GM13977 (cell line): ENCODE results near the gene ITGBL1.

Experiments used
- DNase-seq: peaks from one replicate; pipeline ENCODE4 v3.0.0; 2012; ENCODE audit warnings: low spot score
- in situ Hi-C: fragments of 300-500 bp; cut with MboI; formaldehyde crosslinking; loops from one replicate; pipeline ENCODE4 v1.12.0; 2022; ENCODE audit warnings: low sequenced_read_pairs, low pct_unique_long_range_greater_than_20kb, mixed read lengths, inconsistent platforms; ENCODE audit not compliant: unreplicated experiment
- TF ChIP-seq, protein P1 (sequence below): IDR thresholded peaks from 2 replicates; pipeline ENCODE4 v1.5.1; 2012; ENCODE audit warnings: mild to moderate bottlenecking, control low read depth; ENCODE audit not compliant: insufficient read depth; ENCODE audit errors: extremely low read depth, missing control alignments

ITGBL1 gene

DNA sequence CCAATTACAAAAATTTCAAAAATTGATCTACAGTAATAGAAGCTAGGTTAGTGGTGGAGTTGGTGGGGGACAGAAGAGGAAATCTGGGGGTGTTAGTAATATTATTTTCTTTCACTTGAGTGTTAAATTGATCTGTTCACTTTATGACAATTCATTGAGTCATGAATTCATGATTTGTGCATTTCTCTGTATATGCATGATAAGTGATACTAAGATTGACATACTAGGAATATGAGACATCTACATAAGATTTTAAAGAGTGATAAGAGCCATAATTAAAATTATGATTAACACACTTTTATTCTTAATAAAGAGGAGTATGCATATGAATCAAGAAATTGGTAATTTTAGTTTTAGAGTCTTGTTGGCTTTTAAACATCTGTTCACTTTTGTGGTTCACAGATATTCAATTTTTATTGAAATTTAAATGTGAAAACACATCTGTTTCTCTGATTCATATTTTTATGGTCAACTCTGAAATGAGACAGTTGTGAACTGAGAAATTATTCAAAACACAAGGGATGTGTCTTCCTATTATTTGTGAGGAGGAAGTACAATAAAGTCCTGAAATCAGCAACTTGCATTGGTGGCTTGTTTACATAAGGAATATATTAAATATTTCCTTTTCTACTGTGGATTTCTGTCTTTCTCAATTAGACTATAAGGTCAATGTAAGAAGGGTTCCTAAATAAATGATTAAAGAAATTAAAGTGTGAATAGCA lies 196.5 kb downstream of the ITGBL1 start:
- DNase-seq: no peak
- TF ChIP-seq, protein P1, sequence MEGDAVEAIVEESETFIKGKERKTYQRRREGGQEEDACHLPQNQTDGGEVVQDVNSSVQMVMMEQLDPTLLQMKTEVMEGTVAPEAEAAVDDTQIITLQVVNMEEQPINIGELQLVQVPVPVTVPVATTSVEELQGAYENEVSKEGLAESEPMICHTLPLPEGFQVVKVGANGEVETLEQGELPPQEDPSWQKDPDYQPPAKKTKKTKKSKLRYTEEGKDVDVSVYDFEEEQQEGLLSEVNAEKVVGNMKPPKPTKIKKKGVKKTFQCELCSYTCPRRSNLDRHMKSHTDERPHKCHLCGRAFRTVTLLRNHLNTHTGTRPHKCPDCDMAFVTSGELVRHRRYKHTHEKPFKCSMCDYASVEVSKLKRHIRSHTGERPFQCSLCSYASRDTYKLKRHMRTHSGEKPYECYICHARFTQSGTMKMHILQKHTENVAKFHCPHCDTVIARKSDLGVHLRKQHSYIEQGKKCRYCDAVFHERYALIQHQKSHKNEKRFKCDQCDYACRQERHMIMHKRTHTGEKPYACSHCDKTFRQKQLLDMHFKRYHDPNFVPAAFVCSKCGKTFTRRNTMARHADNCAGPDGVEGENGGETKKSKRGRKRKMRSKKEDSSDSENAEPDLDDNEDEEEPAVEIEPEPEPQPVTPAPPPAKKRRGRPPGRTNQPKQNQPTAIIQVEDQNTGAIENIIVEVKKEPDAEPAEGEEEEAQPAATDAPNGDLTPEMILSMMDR: no peak
- in situ Hi-C loops: no loop called here

GRCh38 chr13:101649488-101650126 lies 197.1 kb downstream of the ITGBL1 start:
- TF ChIP-seq, protein P1: no peak
- no peak for DNase-seq
- in situ Hi-C loops: no loop called here

- in situ Hi-C loops: no loop called here
- DNase-seq: no peak
- TF ChIP-seq, protein P1: no peak
Measured at GRCh38 chr13:101654883-101655282, 202.4 kb downstream of the ITGBL1 start.

DNA sequence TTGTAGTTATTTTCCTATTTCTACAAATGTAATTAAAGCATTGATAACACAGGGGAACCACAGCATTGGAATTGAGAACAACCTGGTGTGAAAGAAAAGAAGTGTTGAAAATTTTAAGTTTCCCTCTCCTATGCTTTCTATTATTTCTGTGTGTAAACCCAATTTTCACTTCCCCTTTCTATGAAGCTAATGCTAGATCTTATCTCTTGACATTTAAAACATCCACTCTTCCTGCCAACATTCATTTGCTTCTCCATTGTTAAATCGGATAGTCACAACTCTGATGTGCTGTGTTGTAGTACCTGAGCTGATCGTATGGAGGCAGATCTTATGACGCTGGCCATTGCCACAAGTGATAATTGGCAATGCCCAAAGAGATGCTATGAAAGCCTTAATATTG lies 203.0 kb downstream of the ITGBL1 start:
- in situ Hi-C loops: no loop called here
- TF ChIP-seq, protein P1: no peak
- DNase-seq: no peak

DNA sequence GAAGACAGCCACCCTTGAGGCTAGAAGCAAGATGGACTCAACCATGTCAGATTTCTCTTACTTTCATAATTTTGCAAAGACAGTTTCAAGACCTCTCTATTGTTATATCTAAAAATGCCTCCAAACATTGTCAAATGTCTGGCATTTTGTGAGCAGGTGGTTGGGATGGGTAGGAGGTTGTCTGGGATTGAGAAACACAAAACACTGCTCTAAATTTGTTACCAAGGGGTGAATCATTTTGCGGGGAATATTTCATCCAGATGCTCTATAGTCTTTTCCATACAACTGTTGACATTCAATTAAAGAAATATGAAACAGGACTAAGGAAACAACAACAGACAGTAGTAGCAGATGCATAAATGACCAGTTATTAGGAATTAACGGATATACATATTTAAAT lies 208.2 kb downstream of the ITGBL1 start:
- in situ Hi-C loops: no loop called here
- TF ChIP-seq, protein P1: no peak
- no peak for DNase-seq

DNA sequence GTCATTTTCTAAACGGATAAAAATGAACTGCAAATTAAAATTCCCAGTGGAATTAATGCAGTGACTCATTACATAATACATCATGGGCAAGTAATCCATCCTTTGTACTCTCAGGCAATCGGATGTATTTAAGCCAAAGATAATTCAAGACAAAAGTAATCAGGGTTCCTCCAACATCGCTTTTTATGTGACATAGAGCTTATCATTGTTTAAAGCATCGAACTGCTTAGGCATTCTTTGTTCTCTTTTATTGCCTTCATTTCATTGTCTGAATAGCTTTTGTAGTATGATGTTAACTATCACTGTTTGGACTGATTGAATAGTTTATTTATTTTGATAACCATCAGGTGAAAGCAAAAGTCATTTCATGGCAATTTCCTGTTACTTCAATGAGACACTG lies 209.4 kb downstream of the ITGBL1 start:
- in situ Hi-C loops: no loop called here
- DNase-seq: no peak
- TF ChIP-seq, protein P1: no peak
